Heart left ventricle (tissue), 16 donors: Measurements from ENCODE around the gene CCDC169. TPM values are rescaled to one million over a fixed set of nuclear protein-coding genes. Genes with fewer than 3 reads are reported as not detected.

ENCODE experiments used
- ATAC-seq, 4 donors: fragments of 200-7000 bp; cut with Tn5 transposase; one replicate each; pipeline ENCODE4 v1.9.1; 2020 to 2022; ENCODE audit warnings: moderate library complexity in 4 of 4, mild to moderate bottlenecking in 3 of 4, moderate number of reproducible peaks in 1 of 4
- DNase-seq, 5 donors: peaks; one replicate each; pipeline ENCODE4 v3.0.0-alpha.2; 2020
- H3K27ac ChIP-seq, 12 donors: fragments of 200-600 bp; sonication (generic) in 4 of 12; one replicate each; pipeline versions ENCODE4 v1.5.0 to v1.8.0; 2016 to 2022; ENCODE audit warnings: mild to moderate bottlenecking in 2 of 12
- H3K27me3 ChIP-seq, 9 donors: fragments of 200-600 bp; sonication (generic) in 2 of 9; one replicate each; pipeline versions ENCODE4 v1.5.1 to v1.8.0; 2016 to 2022; ENCODE audit warnings: mild to moderate bottlenecking in 3 of 9
- H3K36me3 ChIP-seq, 9 donors: fragments of 200-600 bp; sonication (generic) in 2 of 9; one replicate each; pipeline versions ENCODE4 v1.5.0 to v1.8.0; 2018 to 2022; ENCODE audit warnings: mild to moderate bottlenecking in 2 of 9
- H3K4me1 ChIP-seq, 12 donors: fragments of 200-600 bp; sonication (generic) in 4 of 12; one replicate each; pipeline versions ENCODE4 v1.5.0 to v1.8.0; 2016 to 2022; ENCODE audit warnings: mild to moderate bottlenecking in 3 of 12
- H3K4me3 ChIP-seq, 12 donors: fragments of 200-600 bp; sonication (generic) in 4 of 12; one replicate each; pipeline versions ENCODE4 v1.5.0 to v1.8.0; 2017 to 2022; ENCODE audit warnings: mild to moderate bottlenecking in 9 of 12, moderate library complexity in 4 of 12
- H3K9me3 ChIP-seq, 12 donors: fragments of 200-600 bp; sonication (generic) in 4 of 12; one replicate each; pipeline versions ENCODE4 v1.5.0 to v1.8.0; 2016 to 2022; ENCODE audit warnings: mild to moderate bottlenecking in 1 of 12
- POLR2A ChIP-seq, 2 donors: fragments of 450-650 bp; IDR thresholded peaks; one replicate each; pipeline ENCODE4 v1.6.1; 2017; ENCODE audit warnings: antibody characterized with exemption in 2 of 2, mild to moderate bottlenecking in 2 of 2, moderate library complexity in 2 of 2
- WGBS, 4 donors: extraction: QIAGEN DNeasy Blood & Tissue Kit in 2 of 4; methylation state at CpG; one replicate each; pipeline versions ENCODE4 v1.1.5 to v1.1.7; 2013 to 2018; 5-methylcytosine and 5-hydroxymethylcytosine counted together
- intact Hi-C, 10 donors: fragments of 100-400 bp; cut with DNase I; formaldehyde crosslinking; loops; one replicate each; pipeline versions ENCODE4 v1.11.1 to v1.14.2; 2022
- long read RNA-seq, 3 donors: library from polyadenylated mRNA; unstranded; transcript quantifications; one replicate each; pipeline ENCODE4 v2.0.0, GENCODE V29; 2020 to 2021
- polyA plus RNA-seq, 2 donors: library from polyadenylated mRNA; stranded (reverse); fragments of 200-250 nt; gene quantifications; one replicate each; pipeline ENCODE4 v1.2.3, GENCODE V29; 2013
- total RNA-seq, 9 donors: library from RNA; depleted of rRNA in 2 of 9; stranded (reverse); fragments of >200 nt in 2 of 9; fragmentation: NEBNext Ultra II Directional in 3 of 9; extraction: Animal tissue kit (Norgen Biotek cat#: 25700) in 3 of 9; gene quantifications; one replicate each; pipeline versions ENCODE4 v1.1.0 to v1.2.4, GENCODE V29; 2016 to 2023
- TF ChIP-seq, protein P1 (sequence below), 12 donors: fragments of 200-600 bp; sonication (generic) in 4 of 12; IDR thresholded peaks; one replicate each; pipeline versions ENCODE4 v1.5.0 to v1.8.0; 2018 to 2022; ENCODE audit warnings: antibody characterized with exemption in 12 of 12, mild to moderate bottlenecking in 5 of 12
- donor health status: ischemic (EF 13 %, LVEDD 7.1; RV severe dilation, severe dysfunction).
- donor health status: healthy with polysubstance abuse.
- donor health status: DM: no; HTN: yes; CAD: no.
- donor health status: DM: no; HTN: no; CAD: no.
- donor health status: ischemic (EF 25% LVEDD 6.9; RV normal size, moderate dysfunction).
- donor health status: ischemic (EF 25% LVEDD 5.7; RV mildly dilated, moderate dysfunction).
- donor health status: healthy.
- donor health status: DM: yes; HTN: yes; CAD: no.
- donor health status: ischemic (EF 35%, LVEDD 5.7; RV mildly dilated, moderate dysfunction).
- donor health status: nonischemic (EF 11% LVEDD 7.7; RV severe dilation, severe dysfunction).
- donor health status: DM: yes; HTN: yes; CAD: no.
- donor health status: PGD.
- donor health status: ischemic (EF 29% LVEDD 5.4; RV normal size, mild dysfunction).
- donor health status: nonischemic (EF 23%, LVEDD 6.1; RV moderate dilation, normal function).

Gene CCDC169
- total RNA-seq (1 to 10 TPM in 7 of 9 donors, under 1 TPM in 2; 0.20 to 5.7 (median 1.4) TPM), polyA plus RNA-seq (under 1 TPM; 0.30 to 0.65 TPM)
- long read RNA-seq, donor 1 = 0 reads
- long read RNA-seq, donor 2, partial matches to known transcripts = 0 of 3 reads
- long read RNA-seq, donor 2, other reads (novel, unspliced or antisense) = 0 of 3 reads
- long read RNA-seq, donor 3 = 0 reads

- no peak for TF ChIP-seq POLR2A (IDR thresholded peaks at IDR 0.05)
- TF ChIP-seq, protein P1, sequence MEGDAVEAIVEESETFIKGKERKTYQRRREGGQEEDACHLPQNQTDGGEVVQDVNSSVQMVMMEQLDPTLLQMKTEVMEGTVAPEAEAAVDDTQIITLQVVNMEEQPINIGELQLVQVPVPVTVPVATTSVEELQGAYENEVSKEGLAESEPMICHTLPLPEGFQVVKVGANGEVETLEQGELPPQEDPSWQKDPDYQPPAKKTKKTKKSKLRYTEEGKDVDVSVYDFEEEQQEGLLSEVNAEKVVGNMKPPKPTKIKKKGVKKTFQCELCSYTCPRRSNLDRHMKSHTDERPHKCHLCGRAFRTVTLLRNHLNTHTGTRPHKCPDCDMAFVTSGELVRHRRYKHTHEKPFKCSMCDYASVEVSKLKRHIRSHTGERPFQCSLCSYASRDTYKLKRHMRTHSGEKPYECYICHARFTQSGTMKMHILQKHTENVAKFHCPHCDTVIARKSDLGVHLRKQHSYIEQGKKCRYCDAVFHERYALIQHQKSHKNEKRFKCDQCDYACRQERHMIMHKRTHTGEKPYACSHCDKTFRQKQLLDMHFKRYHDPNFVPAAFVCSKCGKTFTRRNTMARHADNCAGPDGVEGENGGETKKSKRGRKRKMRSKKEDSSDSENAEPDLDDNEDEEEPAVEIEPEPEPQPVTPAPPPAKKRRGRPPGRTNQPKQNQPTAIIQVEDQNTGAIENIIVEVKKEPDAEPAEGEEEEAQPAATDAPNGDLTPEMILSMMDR (IDR thresholded peaks at IDR 0.05) = no peak
- peak; percentile 50 to 95 (median 94) for ATAC-seq
- Histone ChIP-seq H3K4me1 (peaks cover 0 to 16% (median 8%) of the 10 kb centered on the region in 12 donors), H3K27ac (peak within 1 kb of the TSS in 8 of 12 donors; percentile 2 to 85 (median 30)), H3K36me3 (peaks cover 0 to 15% (median 3%) of the 10 kb centered on the region in 9 donors), H3K9me3 (no peaks in the 10 kb centered on the region), H3K27me3 (no peaks in the 10 kb centered on the region), H3K4me3 (peak within 1 kb of the TSS; percentile 24 to 72 (median 60))
- intact Hi-C loops = loop anchor here in 1 of 10 donors (5.0 kb wide), 1 partner anchor 50 kb away; the partner anchor contains the start of gene SPART
- DNase-seq = peak; percentile 61 to 87 (median 73)
- WGBS, 4 donors = 1 to 2% (median 1%) methylated on average over 30 to 53 of the region's 53 CpGs
These were observed at the start of gene CCDC169 for GRCh38 chr13:36297366-36298338. TSS of gene CCDC169 (minus strand) at chr13:36297814. CDS start at chr13:36297719, 95 bp downstream.

- intact Hi-C loops = loop anchor here in 5 of 10 donors (2.0 to 10.0 kb wide), 4 partner anchors 46 to 388 kb away; partner anchors contain the start of gene CCDC169 (in 1 of the 5)
- peaks cover 0 to 38% (median 19%) of the 10 kb centered on the region in 12 donors for H3K4me1 ChIP-seq
- WGBS, 4 donors = 0% methylated on average over 26 to 86 of the region's 86 CpGs
- H3K27me3 ChIP-seq = no peaks in the 10 kb centered on the region
- no peaks in the 10 kb centered on the region for H3K9me3 ChIP-seq
- H3K27ac ChIP-seq = peak within 1 kb of the TSS; percentile 95 to 99 (median 98)
- peak; percentile 91 to 95 (median 94) for DNase-seq
- TF ChIP-seq POLR2A (IDR thresholded peaks at IDR 0.05) = peak in 1 of 2 donors; percentile 46
- TF ChIP-seq, protein P1 (IDR thresholded peaks at IDR 0.05) = peak; percentile 95 to 99 (median 98)
- peak; percentile 95 to 96 (median 96) for ATAC-seq
- no peaks in the 10 kb centered on the region for H3K36me3 ChIP-seq
- peak within 1 kb of the TSS; percentile 65 to 91 (median 81) for H3K4me3 ChIP-seq
These were observed 48.8 kb upstream of the CCDC169 start, which contains the start of gene SPART for GRCh38 chr13:36346222-36347083. TSS of gene SPART (minus strand) at chr13:36346394. CDS start at chr13:36335830, 10,564 bp downstream.

DNA sequence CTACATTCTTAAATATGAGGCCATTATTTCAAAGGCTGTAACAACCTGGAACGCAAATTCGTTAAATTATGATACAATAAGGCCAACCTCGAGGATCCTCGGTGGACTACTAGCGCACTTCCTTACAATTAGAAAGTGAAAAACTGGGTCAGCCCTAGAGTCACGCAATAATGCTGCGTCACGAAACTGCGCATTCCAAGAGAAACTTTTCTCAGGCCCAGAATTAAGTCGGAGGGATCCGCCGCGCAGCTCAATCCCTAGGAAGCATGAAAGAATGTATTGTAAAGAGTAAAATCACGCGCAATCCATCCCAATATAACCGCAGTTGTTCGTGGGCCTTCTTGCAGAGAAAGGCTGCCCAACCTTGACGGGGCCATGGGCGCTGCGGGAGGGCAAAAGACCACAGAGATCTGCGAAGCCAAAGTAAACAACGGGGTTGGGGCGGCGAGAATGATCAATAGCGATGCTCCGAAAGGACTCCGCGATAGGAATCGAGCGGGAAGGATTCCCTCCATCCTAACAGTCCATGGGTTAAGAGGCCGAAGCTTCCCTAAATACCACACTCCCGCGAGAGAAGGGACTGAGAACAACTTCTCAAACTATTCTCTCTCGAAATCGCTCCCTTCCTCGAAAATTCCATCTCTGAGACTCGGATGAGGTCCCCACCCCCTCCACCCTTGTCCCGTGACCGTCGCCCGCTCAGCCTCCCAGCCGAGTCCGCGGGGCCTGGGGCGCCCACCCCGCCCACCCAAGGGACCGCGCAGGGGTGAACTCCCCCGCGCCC lies 48.0 kb upstream of the CCDC169 start:
- peak overlapping the region; percentile 65 to 91 (median 81) for H3K4me3 ChIP-seq
- peak overlapping the region; percentile 95 to 99 (median 98) for H3K27ac ChIP-seq
- DNase-seq (peak; percentile 67 to 81 (median 73)), ATAC-seq (peak; percentile 24 to 72 (median 59))
- 4 to 14% (median 6%) methylated on average over 44 to 50 of the region's 50 CpGs for WGBS, 4 donors
- H3K27me3 ChIP-seq = no peaks in the 10 kb centered on the region
- no peaks in the 10 kb centered on the region for H3K36me3 ChIP-seq
- H3K4me1 ChIP-seq = peaks cover 0 to 46% (median 22%) of the 10 kb centered on the region in 12 donors
- peak in 1 of 2 donors; percentile 43 for TF ChIP-seq POLR2A (IDR thresholded peaks at IDR 0.05)
- TF ChIP-seq, protein P1 (IDR thresholded peaks at IDR 0.05) = no peak
- intact Hi-C loops = loop anchor here in 5 of 10 donors (2.0 to 10.0 kb wide), 4 partner anchors 47 to 389 kb away; partner anchors contain the start of gene CCDC169 (in 1 of the 5)
- no peaks in the 10 kb centered on the region for H3K9me3 ChIP-seq
